ENCODE measurements around the gene SLC16A3. TPM values are rescaled to one million over a fixed set of nuclear protein-coding genes. Genes with fewer than 3 reads are reported as not detected.
A peak's percentile ranks its signal among the peaks of the same experiment; 100 is the strongest.

SLC16A3 gene
- total and polyA plus RNA-seq, 2 donors (not counting 3 experiments of a cell fraction or from before 2014, with no cell fraction given): 95.9 to 171 TPM

GRCh38 chr17:82244413-82245133 is 15.7 kb downstream of the SLC16A3 start:
- Histone ChIP-seq H3K79me2 (ENCODE audit: control insufficient read depth, insufficient read depth, low read length) (peaks cover 30% of the 10 kb centered on the region), H2AFZ (ENCODE audit: low read depth, low read length) (no peak overlapping the region), H3K4me1 (ENCODE audit: control insufficient read depth, extremely low read depth, insufficient read depth, low read length) (peaks cover 34% of the 10 kb centered on the region), H3K9me1 (replicated peaks; ENCODE audit: control insufficient read depth, extremely low read depth, insufficient read depth, low read length) (no peaks in the 10 kb centered on the region), H3K4me2 (ENCODE audit: insufficient read depth, low read length) (no peak overlapping the region), H3K9me3 (replicated peaks; ENCODE audit: control insufficient read depth, insufficient read depth, low read length) (no peaks in the 10 kb centered on the region), H3K9ac (replicated peaks; ENCODE audit: extremely low read depth, insufficient read depth, low read length) (no peak overlapping the region), H3K27me3 (ENCODE audit: control insufficient read depth in 2 of 2, insufficient read depth in 2 of 2, low read length in 2 of 2) (no peaks in the 10 kb centered on the region), H3K36me3 (ENCODE audit: control insufficient read depth in 2 of 2, extremely low read depth in 1 of 2, insufficient read depth in 2 of 2, low read length in 2 of 2) (peaks cover 20 to 57% of the 10 kb centered on the region in 2 experiments), H3K4me3 (replicated peaks in 1 of 3; ENCODE audit: insufficient read depth in 1 of 3, low read depth in 1 of 3, low read length in 3 of 3) (no peak overlapping the region), H3K27ac (ENCODE audit: insufficient read depth, low read depth, low read length) (no peak overlapping the region), H4K20me1 (replicated peaks; ENCODE audit: control insufficient read depth, extremely low read depth, insufficient read depth, low read length) (peaks cover 2% of the 10 kb centered on the region)
- intact Hi-C loops (cut with micrococcal nuclease): loop anchor here (2.0 to 10.0 kb wide), 3 partner anchors 37 to 170 kb away; partner anchors contain the start of genes HEXD and OGFOD3
- FAIRE-seq: no peak
- dilution Hi-C loops (cut with MboI; ENCODE audit: extremely low pct_ligation_motif_present, low sequenced_read_pairs): no loop called here
- peak; percentile 38 for DNase-seq (ENCODE audit: low read depth, low spot score)
- no TSS peak for BruUV-seq (replicated peaks)
- ChIA-PET POLR2A (no interaction called here), CTCF (interaction anchor here (0.9 to 6.7 kb wide), 7 partner anchors 10 to 214 kb away, joined by 3 to 52 read pairs (median 3); no protein-coding TSS in a partner anchor)
- TF ChIP-seq CTCF (IDR thresholded peaks at IDR 0.05; ENCODE audit: extremely low read depth in 1 of 2, insufficient read depth in 1 of 2, low read depth in 1 of 2, low read length in 2 of 2) (peak; percentile 48 to 62), EZH2 (IDR thresholded peaks at IDR 0.05; ENCODE audit: borderline replicate concordance, low read depth, low read length, severe bottlenecking) (no peak)
